D721Med (cell line): ENCODE measurements around the gene THSD7B.

Source experiments
- DNase-seq: peaks from one replicate; pipeline ENCODE4 v3.0.0; 2011; ENCODE audit warnings: low spot score; ENCODE audit not compliant: insufficient read length
- FAIRE-seq: peaks from 2 replicates; lab custom pipeline; 2011; peaks lifted over from hg19 to GRCh38; lab: Jason Lieb, UNC
- CTCF ChIP-seq: IDR thresholded peaks from 2 replicates; pipeline ENCODE4 v1.5.1; 2012; ENCODE audit warnings: mild to moderate bottlenecking, control low read depth; ENCODE audit not compliant: insufficient read depth; ENCODE audit errors: missing control alignments

Gene THSD7B

DNA sequence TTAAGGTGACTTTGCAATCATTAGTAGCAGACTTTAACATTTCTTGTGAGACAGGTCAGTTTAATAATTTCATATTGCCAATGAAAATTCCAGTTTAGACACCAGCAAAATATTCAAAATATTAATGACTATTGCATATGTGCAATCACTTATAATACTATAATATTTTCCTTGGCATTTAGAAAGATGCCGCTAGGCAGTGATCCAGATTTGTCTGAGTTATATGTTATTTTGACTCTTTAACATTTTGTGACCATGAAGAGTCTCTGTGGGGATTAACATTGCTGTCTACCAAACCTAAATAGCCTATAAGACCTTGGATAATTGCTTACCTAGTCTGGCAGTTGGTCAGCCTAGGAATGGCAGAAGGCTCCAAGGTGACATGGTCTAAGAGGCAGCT is 389.6 kb downstream of the THSD7B start:
- DNase-seq: no peak
- no peak for TF ChIP-seq CTCF
- FAIRE-seq: no peak

GRCh38 chr2:137155356-137156104 is 390.2 kb downstream of the THSD7B start:
- no peak for TF ChIP-seq CTCF
- FAIRE-seq: no peak
- no peak for DNase-seq

GRCh38 chr2:137156221-137156844 is 391.0 kb downstream of the THSD7B start:
- no peak for TF ChIP-seq CTCF
- DNase-seq: no peak
- no peak for FAIRE-seq

DNA sequence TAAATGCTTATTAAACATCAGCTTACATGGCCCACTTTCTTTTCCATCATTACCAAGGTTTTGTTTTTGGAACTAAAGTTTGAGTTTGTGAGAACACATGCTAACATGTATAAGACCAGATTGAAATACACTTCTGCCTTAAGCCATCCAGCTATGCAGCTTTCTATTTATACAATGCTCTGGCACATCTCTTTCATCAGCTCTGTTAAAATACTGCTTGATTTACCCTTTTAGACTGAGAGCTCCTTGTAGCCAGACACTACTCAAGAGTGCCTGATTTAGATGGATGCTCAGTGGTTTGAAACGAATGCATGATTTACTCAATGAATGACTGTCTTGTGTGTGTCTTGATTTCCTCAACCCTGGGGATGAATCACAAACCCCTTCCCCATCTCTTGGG is 392.5 kb downstream of the THSD7B start:
- FAIRE-seq: no peak

DNA sequence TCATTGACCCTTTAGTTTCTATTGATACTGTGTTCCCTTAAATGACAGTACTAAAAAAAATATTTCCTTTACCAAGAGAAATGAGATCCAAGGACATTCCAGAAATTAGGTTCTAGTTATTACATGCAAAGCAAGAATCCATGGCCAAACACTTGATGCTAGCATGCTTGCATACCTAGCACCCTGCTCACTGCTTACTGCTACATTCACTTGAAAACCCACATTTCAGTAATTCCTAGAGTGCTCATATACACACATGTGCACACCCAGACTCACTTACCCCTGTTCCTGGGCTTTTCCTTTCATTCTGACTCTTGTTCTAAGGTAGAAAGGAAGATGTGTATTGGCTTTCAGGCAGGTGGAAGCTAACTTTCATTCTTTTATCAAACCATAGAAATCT is 395.9 kb downstream of the THSD7B start:
- no peak for DNase-seq
- TF ChIP-seq CTCF: no peak
- no peak for FAIRE-seq

More for the DNA sequence above, 392.5 kb downstream of the THSD7B start:
- no peak for DNase-seq
- no peak for TF ChIP-seq CTCF

GRCh38 chr2:137165968-137166367 is 400.6 kb downstream of the THSD7B start:
- TF ChIP-seq CTCF: no peak
- FAIRE-seq: no peak

GRCh38 chr2:137167651-137168050 is 402.3 kb downstream of the THSD7B start:
- DNase-seq (no peak), FAIRE-seq (no peak)
- no peak for TF ChIP-seq CTCF

More at GRCh38 chr2:137165968-137166367, 400.6 kb downstream of the THSD7B start:
- DNase-seq: no peak
